GM19043 (cell line): ENCODE results near the gene FAM47E.

Experiments
- ATAC-seq: cut with Tn5 transposase; IDR thresholded peaks from one replicate; pipeline ENCODE4 v1.9.1; 2021; ENCODE audit warnings: low read depth; ENCODE audit not compliant: unreplicated experiment

Gene FAM47E

GRCh38 chr4:76322236-76322635, 70.7 kb downstream of the FAM47E start:
- ATAC-seq = no peak

- ATAC-seq = no peak
Observed at GRCh38 chr4:76325072-76325471, 73.6 kb downstream of the FAM47E start.

GRCh38 chr4:76326515-76326914, 75.0 kb downstream of the FAM47E start:
- ATAC-seq = no peak
